Measurements from ENCODE around the gene GFOD1.
A peak's percentile ranks its signal among the peaks of the same experiment; 100 is the strongest.

The GFOD1 gene

DNA sequence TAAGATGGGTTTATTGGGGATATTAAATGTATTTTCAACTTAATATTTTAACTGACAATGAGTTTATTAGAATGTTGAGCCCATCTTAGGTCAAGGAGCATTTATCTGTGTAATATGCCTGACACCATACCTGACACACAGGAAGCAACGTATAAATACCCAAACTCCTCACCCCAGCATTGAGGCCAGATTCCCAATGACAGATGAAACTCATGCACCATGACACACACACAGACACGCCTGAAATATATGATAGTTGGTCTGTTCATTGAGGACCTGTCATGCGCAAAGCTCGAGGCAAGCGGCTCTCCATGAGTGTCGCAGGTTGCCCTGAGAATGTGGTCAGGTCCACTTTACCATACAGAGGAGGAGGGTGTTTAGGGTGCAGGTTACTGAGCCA is 64.1 kb downstream of the GFOD1 start:
- DNase-seq (ENCODE audit: low spot score) = no peak

DNA sequence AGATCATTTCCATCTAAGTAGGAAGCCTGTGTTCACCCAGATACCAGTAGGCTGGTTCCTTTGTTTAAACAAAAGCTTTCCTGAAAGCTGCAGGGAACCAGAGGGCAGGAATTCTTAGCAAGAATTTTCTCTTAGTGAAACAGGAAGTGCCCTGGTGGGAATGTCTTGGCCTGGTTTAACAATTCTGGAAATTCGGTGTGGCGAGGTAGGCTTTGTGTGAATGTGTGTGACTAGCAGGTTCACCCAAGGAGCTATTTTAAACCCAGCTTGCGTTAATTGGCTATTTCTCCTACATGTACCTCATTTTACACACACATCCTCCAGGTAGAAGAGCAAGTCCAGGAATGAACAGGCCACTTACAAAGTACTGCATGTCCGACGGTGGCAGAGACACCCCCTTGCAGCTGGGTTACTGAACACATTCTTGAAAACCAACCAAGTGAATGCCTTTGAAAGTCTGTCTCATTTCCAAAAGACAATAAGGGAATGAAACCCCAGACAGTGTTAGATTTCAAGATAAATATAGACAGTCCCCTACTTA is 64.6 kb downstream of the GFOD1 start:
- DNase-seq (ENCODE audit: low spot score) = no peak

DNA sequence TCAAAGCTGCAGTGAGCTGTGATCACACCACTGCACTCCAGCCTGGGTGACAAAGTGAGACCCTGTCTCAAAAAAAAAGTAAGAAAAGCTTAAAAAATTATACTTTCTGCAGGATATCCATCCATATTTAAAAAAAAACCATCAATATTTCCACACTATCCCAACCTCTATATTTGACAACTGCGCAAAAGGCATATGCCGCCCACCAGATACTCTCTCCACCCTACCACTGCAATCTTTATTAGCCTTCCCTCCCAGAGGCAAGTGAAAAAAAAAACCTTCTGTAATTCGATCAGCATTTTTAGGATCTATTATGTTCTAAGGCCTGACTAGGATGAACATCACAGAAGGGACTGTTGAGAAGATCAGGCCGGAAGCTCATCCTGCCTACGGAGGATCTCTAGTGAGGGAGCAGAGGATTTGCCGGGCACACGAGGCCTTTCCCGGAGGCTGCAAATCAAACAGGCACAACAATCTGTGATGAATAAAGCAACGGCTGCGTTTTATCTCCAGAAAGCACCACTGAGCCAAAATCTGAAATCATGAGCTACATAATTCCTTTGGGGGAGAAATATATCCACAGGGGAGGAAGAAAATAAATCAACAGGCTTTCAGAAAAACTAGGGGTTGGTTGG is 65.9 kb downstream of the GFOD1 start:
- no peak for DNase-seq (ENCODE audit: low spot score)

DNA sequence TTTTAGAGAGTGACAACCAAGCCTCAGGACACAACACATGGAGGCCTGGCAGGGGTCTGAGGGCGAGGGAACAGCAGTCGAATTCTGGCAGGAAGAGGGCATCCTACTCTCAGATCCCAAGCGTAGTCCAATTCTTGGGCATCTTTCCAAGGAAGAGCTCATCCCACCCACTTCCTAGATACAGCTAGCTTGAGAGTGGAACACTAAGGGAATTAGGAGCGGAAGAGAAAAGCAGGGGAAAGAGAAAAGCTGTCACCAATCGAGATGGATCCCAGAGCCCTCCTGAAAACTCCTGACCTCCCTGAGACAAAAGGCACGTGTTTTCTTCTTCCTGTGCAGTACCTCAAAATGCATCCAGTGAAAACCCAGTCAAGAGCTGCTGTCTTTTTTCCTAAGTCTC is 67.1 kb downstream of the GFOD1 start:
- DNase-seq (ENCODE audit: low spot score) = no peak

DNA sequence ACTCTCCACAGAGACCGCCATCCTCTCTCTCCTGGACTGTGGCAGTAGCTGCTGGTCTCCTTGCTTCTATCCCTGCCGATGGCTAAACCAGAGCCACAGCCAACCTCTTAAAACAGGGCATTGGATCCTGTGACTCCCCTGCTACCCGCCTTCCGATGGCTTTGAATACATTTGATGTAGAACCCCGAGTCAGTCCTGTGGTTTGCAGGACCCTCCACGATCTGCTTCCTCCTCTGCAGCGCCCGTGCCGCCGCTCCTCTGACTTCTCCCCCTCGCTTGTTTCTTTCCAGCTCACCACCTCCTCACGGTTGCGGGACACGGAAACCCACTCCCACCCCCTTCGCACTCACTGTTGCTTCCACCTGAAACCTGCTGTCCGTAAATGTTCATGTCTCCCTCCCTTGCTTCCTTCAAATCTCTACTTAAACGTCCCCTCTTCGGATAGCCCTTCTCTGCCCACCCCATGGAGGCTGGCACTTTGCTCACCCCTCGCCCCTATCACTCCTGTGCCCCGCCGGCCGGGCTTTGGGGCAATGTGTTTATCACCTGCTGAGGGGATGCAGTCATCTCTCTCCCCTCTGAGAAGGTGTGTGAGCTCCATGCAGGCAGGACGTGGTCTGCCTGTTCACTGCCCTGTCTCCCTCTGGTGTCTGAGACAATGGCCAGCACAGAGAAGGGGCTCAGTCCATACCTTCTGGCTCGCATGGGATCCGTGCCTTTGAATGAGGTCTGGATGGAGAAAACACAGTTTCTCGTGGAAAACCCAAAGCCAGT is 67.8 kb downstream of the GFOD1 start:
- no peak for DNase-seq (ENCODE audit: low spot score)

DNA sequence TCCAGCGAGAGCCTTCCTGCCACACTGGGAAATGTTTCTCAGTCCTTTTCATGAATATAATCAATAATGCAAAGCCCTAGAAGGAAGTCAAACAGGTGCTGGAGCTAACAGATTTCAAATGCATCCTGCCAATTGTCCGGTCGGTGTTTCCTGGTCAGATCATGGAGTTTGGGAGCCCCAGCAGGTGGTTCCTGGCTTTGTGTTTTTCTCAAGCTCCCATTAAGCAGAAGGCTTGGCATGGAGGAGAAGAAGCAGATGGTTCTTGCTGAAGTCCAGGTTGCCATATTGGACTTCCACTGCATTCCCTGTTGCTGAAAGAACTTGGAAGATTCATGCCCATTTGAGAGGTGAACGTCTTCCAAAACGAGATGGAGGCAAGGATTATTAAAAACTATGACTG is 68.6 kb downstream of the GFOD1 start:
- no peak for DNase-seq (ENCODE audit: low spot score)

DNA sequence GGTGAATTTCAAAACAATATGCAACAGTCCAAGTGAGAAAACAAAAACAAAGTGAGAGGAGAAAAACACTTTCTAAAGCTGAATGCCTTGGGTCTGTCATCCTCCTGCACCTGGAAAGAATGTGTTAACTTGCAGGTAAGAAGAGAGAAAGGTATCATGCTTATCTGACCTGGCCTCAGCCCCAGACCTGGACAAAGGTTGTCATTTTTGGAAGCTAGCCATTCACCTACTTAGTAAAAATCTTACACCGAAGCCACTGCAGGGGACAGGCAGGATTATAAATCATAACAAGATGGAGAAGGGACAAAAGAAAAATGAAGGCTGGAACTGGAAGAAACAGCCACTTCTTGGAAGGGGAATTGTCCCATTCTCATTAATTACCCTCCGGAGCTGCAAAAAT is 69.4 kb downstream of the GFOD1 start:
- DNase-seq (ENCODE audit: low spot score) = no peak

DNA sequence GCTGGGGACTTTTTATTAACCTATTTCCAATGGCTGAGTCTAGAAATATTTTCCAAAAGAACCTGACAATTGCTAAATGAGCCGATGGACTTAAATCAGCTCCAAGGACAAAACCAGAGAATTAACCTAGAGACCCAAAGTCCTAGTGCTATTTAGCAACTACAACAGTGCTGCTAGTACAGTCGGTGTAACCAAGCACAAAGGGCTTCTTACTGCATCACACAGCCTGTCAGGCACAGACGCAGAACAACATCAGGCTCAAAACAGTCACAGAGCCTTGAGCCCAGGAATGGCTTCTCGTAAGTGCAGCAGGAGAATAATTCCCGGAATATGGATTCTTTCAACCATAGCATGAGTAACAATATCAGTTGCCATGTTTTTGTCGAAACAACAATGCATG is 70.0 kb downstream of the GFOD1 start:
- no peak for DNase-seq (ENCODE audit: low spot score)

DNA sequence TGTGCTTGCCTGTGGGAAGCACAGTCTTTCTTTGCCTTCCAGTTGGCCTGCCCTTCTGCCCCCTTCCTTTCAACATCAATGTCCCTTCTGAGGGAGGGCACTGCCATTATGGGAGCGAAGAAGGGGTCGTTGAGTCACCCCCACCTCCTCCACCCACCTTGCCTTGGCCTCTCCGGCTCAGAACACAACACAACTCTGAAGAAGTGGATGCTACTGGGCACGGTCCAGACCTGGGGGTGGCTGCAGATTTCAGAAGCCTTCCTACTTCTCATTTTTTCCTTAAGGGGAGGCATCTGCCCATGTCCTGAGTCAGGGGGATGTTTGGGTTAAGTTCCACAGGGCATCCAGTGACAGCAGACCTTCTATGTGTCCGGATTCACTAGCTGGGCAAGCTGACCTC is 72.1 kb downstream of the GFOD1 start:
- DNase-seq (ENCODE audit: low spot score) = no peak

DNA sequence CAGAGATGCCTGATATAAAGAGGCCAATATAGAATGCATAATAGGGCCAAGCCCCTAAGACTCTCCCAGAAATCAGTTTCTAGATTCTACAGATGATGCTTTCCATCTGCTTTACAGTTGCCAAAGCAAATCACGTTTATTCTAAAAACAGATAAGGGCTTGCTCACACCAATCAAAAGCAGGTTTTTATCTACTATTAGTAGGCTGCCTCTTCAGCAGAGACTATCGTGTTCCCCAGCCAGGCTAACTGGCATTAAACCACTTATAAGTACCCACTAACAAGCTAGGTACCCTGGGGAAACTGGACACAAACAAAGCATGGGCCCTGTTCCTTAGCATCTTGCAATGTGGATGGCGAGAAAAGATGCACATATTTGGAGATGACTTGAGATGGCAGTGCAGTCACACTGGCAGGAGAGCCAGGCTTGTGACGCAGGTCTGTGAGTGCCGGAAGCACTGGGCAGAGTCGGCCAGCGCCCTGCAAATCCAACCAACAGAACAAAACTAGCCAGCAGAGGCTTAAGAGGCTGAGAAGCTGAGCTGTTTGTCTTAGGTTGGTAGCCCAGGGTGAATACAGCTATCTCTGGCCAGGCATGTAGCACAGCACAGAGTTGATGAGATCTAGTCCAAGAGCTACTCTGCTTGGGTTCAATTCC is 73.4 kb downstream of the GFOD1 start:
- DNase-seq (ENCODE audit: low spot score) = no peak

DNA sequence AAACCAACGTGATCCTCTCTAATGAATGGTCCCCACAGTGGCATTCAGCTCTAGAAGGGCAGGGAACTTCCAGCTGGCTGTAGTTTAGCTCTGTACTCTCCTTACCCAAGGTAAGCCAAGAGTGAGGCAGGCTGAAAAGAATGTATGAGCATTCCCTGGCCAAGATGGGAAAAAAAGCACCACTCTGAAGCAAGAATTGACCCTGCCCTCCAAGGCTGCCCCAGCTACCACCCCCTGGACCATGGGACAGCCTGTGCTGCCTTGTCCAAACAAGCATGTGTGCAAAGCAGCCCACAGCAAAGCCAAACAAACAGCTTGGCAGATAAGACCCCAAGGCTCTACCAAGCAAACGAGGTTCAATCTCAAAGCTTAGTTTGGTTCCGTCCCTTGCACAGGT is 73.9 kb downstream of the GFOD1 start:
- no peak for DNase-seq (ENCODE audit: low spot score)

DNA sequence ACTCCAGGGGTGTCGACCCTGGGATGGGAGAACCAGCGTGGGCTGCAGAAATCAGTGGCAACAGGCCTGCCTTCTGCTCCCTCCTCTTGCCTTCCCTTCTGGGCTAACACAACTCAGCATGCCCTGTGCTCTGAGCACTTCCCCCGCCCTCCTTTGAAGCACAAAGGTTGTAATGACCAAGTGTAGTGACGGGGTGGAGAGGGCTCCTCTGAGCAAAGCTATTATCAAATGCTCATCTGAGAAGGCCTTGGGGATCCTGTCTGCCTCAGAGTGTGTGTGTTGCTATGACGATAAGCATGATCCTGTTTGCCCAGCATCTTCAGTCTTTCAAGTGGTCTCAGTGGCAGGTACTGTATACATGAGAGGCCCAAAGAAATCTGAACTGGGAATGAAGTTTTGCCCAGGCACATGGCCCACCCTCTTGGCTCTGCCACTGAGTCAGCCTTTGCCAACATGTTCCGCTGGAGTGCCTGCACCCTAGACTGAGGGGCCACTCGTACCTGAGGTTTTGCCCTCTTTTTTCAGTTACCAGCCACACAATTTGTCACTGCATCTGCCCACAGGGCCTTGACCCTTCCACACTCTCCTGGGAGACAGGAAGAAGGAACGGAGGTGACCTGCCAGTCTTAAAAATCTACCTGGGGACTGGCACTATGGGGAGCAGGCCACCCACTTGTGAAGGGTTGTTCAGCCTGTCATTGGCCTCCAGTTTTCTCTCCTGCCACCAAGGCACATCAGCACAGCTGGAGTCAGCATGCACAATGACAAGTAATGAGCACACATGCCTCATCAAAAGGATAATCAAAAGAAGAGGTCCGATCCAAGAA is 74.5 kb downstream of the GFOD1 start:
- DNase-seq (ENCODE audit: low spot score) = no peak

DNA sequence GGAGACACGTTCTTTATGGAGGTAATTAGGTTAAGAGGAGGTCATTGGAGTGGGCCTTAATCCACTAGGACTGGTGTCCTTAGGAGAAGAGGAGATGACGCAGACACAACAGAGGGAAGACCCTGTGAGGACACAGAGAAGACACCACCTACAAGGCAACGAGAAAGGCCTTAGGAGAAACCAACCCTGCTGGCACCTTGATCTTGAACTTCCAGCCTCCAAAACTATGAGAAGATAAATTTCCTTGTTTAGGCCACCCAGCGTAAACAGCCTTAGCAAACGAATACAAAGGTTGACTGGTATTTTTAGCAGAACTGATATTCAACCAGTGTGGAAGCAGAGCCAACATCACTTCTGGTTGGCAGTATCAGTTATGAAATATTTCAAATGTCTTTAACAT is 75.2 kb downstream of the GFOD1 start:
- DNase-seq (ENCODE audit: low spot score) = no peak

DNA sequence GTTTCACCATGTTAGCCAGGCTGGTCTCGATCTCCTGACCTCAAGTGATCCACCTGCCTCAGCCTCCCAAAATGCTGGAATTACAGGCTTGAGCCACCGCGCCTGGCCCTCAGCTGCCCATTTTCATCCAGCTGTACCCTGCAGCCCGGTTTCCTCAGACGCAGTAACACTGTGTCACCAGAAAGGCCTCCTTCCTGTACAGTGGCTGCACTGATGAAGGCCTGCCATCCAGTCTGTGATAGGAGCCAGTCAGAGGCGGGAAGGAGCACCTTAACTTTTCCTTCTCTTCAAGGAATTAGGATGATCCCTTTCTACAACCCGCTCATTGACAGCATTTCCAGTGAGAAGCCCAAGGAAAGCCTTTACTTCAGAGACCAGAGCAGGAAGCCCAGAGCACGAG is 75.9 kb downstream of the GFOD1 start:
- DNase-seq (ENCODE audit: low spot score) = no peak

DNA sequence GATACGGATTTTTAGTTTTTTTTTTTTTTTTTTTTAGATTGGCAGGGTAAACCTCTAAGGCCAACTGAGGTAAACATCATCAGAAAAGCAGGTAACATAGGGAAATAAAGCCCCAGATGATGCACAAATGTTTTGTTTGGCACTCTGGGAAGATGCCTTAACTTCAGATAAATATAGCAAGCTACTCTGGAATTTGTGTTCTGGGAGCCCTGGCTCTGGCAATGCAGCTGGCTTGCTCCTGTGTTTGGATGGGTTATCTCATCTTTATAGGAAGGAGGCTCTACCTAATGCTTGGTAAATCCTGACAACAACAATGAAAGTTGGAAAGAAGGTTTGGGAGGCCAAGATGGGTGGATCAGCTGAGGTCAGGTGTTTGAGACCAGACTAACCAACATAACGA is 77.4 kb downstream of the GFOD1 start:
- DNase-seq (ENCODE audit: low spot score) = no peak

DNA sequence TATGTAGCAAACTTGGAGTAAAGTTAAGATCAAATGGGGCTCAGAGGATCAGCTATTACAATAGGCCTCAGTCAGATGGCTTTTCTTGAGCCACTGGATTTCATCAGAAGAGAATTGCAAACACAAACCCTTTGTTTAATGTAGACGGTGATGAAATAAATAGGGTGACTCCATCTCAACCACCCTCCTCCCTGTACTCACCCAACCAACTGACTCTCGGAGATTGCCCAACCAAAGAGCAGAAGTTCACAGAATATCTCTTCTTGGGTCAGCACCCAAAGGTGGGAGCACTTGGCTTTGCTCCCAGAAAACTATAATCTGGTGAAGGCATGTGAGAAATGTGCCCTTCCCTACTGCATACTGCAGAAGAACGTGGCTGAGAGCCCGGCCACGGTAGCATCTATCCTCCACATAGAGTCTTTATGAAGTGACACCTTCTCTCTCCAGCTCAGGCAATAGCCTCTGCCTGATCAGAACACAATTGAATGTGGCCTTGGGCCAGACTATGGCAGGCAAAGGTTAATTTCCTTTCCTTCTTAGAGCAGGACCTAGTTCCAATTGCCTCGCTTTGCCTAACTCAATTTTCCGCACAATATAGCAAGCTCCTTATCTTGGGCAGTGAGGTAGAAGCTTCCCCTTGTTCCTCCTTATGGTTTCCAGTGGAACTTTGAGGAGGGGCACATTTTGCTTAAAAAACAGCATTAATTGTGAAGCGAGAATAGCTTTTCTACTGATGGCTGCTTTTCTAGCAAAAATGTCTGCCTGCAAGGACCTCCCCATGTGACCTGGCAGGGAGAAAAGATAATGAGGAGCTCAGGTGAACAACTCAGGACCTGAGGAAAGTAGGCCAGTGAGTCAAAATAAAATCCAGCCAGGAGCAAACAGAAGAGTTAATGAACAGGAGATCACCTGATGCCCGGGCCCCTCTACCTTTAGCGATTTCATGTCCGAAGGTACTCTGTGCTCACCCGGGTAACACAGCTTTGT is 79.4 kb downstream of the GFOD1 start:
- peak; percentile 20 for DNase-seq (ENCODE audit: low spot score)

DNA sequence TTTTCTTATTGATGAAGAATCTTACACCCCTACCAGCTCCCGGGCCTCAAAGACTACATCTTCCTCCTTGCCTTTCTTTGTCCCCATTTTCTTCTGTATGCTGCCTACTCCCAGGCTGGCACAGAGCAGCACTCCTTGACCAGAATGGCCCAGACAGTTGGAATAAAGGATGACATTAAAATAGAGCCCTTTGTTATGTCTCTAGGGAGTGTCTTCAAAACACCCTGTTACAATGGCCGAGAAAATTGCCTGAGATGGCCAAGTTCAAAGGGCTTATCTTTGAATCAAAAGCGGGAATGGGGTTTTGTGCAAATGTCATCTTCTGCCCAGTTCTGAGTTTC is 80.1 kb downstream of the GFOD1 start:
- no peak for DNase-seq (ENCODE audit: low spot score)

DNA sequence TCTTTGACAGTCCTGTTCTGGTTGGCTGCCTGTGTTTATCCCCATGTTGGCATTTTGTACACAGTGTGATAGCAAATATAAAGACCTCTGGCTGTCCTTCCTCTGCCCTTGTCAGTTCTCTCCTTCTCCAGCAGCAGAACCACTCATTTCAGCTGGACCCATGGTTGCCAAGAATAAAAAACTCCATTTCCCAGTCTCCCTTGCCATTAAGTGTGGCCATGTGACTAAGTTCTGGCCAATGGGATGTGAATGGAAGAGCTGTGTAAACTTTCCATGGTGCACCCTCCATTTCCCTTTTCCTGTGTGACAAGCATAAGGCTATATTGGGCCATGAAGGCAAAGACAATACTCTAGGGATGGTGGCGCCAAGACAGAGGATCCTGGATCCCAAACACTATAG is 80.6 kb downstream of the GFOD1 start:
- DNase-seq (ENCODE audit: low spot score) = no peak

DNA sequence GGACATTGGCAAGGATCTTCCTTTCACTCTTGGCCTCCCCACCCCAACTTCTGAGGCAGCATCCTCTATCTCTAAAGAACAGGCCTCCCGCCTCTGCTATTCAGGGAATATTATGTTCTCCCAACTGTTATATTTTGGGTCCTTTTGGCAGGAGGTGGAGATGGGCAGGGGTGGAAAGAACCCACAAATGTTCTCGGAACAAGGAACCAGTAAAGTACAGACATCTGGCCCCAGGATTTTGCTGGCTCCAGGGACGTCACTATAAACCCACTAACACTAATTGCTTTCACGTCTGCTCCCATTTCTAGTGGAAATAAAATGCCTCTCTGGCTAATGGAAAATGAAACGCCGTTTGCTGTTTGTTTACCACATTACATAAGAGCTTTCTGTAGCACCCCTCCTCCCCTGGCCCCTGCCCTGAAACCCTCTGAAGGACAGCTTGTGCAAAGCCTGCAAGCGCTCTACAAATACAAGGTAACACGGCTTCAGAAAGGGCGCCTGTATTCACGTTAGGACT is 81.4 kb downstream of the GFOD1 start:
- no peak for DNase-seq (ENCODE audit: low spot score)

DNA sequence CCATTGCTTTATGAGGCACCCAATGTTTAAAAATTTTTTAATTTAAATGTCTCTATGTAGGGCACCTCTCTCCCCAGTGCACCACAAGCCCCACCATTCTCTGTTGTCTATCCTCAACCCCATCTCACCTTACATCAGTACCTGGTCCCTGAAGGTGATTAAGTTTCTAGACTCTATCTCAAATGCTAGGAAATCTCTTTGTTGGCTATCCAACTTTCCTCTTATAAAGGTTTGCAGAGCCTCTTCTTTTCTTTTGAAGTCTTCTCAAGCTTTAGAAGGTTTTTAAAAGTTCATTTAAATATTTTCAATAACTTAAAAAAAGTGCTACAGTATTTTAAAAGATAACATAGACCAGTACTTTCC is 82.5 kb downstream of the GFOD1 start:
- no peak for DNase-seq (ENCODE audit: low spot score)

DNA sequence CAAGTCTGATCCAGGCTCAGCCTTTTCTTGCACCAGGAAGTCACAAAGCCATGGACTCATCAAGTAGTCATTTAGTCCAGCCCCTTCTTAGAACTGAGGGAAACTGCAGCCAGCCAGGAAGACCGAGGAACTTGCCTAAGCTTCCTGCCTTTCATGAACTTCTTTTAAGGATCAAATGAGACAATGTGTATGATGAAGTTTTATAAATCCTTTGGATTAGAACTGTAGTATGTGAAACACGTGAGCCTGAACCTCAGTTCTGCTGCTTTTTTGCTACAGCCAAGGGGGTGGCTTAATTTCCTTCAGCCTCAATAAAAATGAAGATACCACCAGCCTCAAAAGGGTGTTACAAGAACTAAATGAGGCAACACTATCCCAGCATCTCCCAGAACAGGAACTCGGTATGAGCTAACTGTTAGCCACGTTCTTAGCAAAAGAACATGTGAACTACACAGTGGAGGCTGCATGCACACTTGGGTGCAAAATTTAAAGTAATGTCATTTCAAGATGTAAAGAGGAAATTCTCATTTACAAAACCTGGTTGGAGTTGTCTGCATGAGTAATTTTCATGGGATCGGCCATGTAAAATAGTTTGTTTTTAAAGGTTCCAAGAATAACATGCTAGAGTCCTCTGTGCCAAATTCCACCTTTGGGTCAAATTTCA is 83.0 kb downstream of the GFOD1 start:
- DNase-seq (ENCODE audit: low spot score) = no peak

All from HuH-7 (cell line).